Stomach (tissue), 9 donors: ENCODE results near the gene PHOX2A. TPM values are rescaled to one million over a fixed set of nuclear protein-coding genes. Genes with fewer than 3 reads are reported as not detected.

ENCODE experiments used
- DNase-seq, 2 donors: peaks; one replicate each; pipeline versions ENCODE4 v3.0.0 to v3.0.0-alpha.2; 2013 to 2019
- H3K27ac ChIP-seq, 5 donors: fragments of 200-600 bp in 4 of 5; sonication (generic) in 4 of 5; one replicate each; pipeline ENCODE4 v1.5.1; 2013 to 2019; ENCODE audit warnings: mild to moderate bottlenecking in 1 of 5, moderate library complexity in 1 of 5
- H3K27me3 ChIP-seq, 3 donors: fragments of 200-600 bp; sonication (generic); one replicate each; pipeline ENCODE4 v1.5.1; 2017 to 2019; ENCODE audit warnings: mixed run types in 1 of 3
- H3K36me3 ChIP-seq, 4 donors: fragments of 200-600 bp; sonication (generic); 1 replicate in 3 of 4; 2 replicates in 1 of 4; pipeline ENCODE4 v1.5.1; 2016 to 2019
- H3K4me1 ChIP-seq, 4 donors: fragments of 200-600 bp; sonication (generic); one replicate each; pipeline ENCODE4 v1.5.1; 2016 to 2019
- H3K4me3 ChIP-seq, 4 donors: fragments of 200-600 bp; sonication (generic) in 3 of 4; one replicate each; pipeline ENCODE4 v1.5.1; 2016 to 2019; ENCODE audit warnings: mild to moderate bottlenecking in 1 of 4
- H3K9me3 ChIP-seq, 4 donors: fragments of 200-600 bp; sonication (generic); one replicate each; pipeline ENCODE4 v1.5.1; 2016 to 2019
- CTCF ChIP-seq, 7 experiments: fragments of 450-650 bp in 4 of 7; fragments of 200-600 bp in 3 of 7; sonication (generic) in 3 of 7; IDR thresholded peaks; one replicate each; pipeline ENCODE4 v1.5.1; 2016 to 2019; ENCODE audit warnings: antibody characterized with exemption in 7 of 7, control low read depth in 2 of 7, mild to moderate bottlenecking in 1 of 7
- EP300 ChIP-seq: sonication (generic); formaldehyde crosslinking; IDR thresholded peaks from one replicate; pipeline ENCODE4 v1.6.1; 2017; ENCODE audit warnings: antibody characterized with exemption
- POLR2A ChIP-seq, 4 donors: fragments of 450-650 bp; IDR thresholded peaks; one replicate each; pipeline ENCODE4 v1.6.1; 2016; ENCODE audit warnings: antibody characterized with exemption in 4 of 4, control low read depth in 2 of 4, mild to moderate bottlenecking in 1 of 4, moderate library complexity in 1 of 4
- POLR2AphosphoS5 ChIP-seq, 3 donors: sonication (generic); formaldehyde crosslinking; IDR thresholded peaks; one replicate each; pipeline ENCODE4 v1.6.1; 2016; ENCODE audit warnings: antibody characterized with exemption in 3 of 3
- WGBS, 5 donors: extraction: QIAGEN DNeasy Blood & Tissue Kit in 3 of 5; methylation state at CpG; one replicate each; pipeline versions ENCODE4 v1.1.5 to v1.1.7; 2013 to 2018; 5-methylcytosine and 5-hydroxymethylcytosine counted together
- intact Hi-C: fragments of 100-400 bp; cut with DNase I; formaldehyde crosslinking; loops from one replicate; pipeline ENCODE4 v1.15.1; 2023; ENCODE audit warnings: low total_unique reads
- polyA plus RNA-seq, 3 donors: library from polyadenylated mRNA; stranded (reverse); fragments of 200-250 nt; gene quantifications; one replicate each; pipeline ENCODE4 v1.2.3, GENCODE V29; 2013
- total RNA-seq, 5 donors: library from RNA; depleted of rRNA; stranded (reverse); fragments of >200 nt; gene quantifications; one replicate each; pipeline versions ENCODE4 v1.1.0 to v1.2.3, GENCODE V29; 2014 to 2016
- donor health status: healthy with polysubstance abuse.
- donor health status: Bipolar disorder and iron deficiency.
- donor health status: healthy.

Gene PHOX2A
- total and polyA plus RNA-seq, 8 donors = 0.53 TPM; not detected in 7

- Histone ChIP-seq H3K9me3 (no peaks in the 10 kb centered on the region), H3K27me3 (peaks cover 0 to 21% (median 0%) of the 10 kb centered on the region in 3 donors), H3K4me3 (no peak overlapping the region), H3K27ac (peak overlapping the region in 1 of 5 donors; percentile 22), H3K4me1 (peaks cover 0 to 6% (median 0%) of the 10 kb centered on the region in 4 donors), H3K36me3 (no peaks in the 10 kb centered on the region)
- TF ChIP-seq POLR2AphosphoS5 (IDR thresholded peaks at IDR 0.05) (no peak), CTCF (IDR thresholded peaks at IDR 0.05) (no peak), EP300 (no peak), POLR2A (IDR thresholded peaks at IDR 0.05) (no peak)
- intact Hi-C loops = no loop called here
- DNase-seq = no peak
Measured at GRCh38 chr11:72265951-72266350, 22.0 kb upstream of the PHOX2A start.

DNA sequence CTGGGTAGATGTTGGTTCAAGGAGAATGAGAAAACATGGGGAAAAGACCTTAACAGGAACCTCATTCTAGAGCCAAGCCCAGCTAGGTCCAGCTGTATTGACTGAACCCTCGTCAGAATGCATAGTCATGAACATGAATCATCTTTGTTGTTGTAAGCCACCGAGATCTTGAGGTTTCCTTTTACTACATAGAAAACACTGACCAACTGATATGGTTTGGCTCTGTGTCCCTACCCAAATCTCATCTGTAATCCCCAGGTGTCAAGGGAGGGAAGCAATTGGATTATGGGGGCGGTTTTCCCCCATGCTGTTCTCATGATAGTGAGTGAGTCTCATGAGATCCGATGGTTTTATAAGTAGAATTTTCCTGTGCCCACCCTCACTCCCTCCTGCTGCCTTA lies 19.4 kb upstream of the PHOX2A start:
- H3K4me1 ChIP-seq = peaks cover 0 to 6% (median 0%) of the 10 kb centered on the region in 4 donors
- 45 to 64% (median 51%) methylated on average over 4 of the region's 4 CpGs for WGBS, 5 donors
- no peaks in the 10 kb centered on the region for H3K36me3 ChIP-seq
- no peak for DNase-seq
- H3K4me3 ChIP-seq = no peak overlapping the region
- H3K9me3 ChIP-seq = no peaks in the 10 kb centered on the region
- TF ChIP-seq EP300 (no peak), POLR2AphosphoS5 (IDR thresholded peaks at IDR 0.05) (no peak), CTCF (IDR thresholded peaks at IDR 0.05) (no peak), POLR2A (IDR thresholded peaks at IDR 0.05) (no peak)
- intact Hi-C loops = no loop called here
- H3K27me3 ChIP-seq = peaks cover 0 to 7% (median 0%) of the 10 kb centered on the region in 3 donors
- no peak overlapping the region for H3K27ac ChIP-seq

DNA sequence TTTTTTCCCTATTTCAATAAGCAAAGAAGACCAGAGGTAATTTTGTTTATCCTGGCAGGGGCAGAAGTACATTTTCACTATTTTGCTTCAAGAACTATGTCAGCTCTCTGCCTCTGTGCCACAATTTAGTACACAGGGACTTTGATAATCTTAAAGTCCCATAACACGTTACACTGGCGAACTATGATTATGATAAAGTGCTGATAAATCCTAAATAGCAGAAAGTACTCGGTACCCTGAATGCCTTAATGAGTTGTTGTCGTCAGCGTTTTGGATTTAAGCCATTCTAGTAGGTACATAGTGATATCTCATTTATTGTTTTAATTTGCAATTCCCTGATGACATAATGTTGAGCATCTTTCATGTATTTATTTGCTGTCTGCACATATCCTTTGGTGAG lies 16.6 kb upstream of the PHOX2A start:
- intact Hi-C loops = no loop called here
- 28 to 44% (median 30%) methylated on average over 5 of the region's 5 CpGs for WGBS, 5 donors

DNA sequence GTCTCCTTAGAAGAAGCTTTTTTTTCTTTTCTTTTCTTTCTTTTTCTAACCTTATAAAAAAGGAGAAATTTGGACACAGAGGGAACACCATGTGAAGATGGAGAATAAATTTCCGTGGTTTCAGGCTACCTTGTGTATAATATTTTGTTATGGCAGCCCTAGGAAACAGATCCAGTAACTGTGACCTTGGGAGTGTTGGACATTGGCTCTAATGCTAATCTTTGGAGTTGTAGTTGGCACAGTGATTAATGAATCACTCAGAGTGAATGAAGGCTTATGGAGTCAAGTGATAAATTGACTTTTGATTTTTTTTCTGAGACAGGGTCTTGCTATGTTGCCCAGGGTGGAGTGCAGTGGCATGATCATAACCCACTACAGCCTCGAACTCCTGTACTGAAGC lies 15.5 kb upstream of the PHOX2A start:
- H3K36me3 ChIP-seq = no peaks in the 10 kb centered on the region
- no peak for TF ChIP-seq EP300
- no peak for TF ChIP-seq POLR2A (IDR thresholded peaks at IDR 0.05)
- no peak for TF ChIP-seq POLR2AphosphoS5 (IDR thresholded peaks at IDR 0.05)
- no peak for TF ChIP-seq CTCF (IDR thresholded peaks at IDR 0.05)
- H3K27ac ChIP-seq = no peak overlapping the region
- H3K9me3 ChIP-seq = no peaks in the 10 kb centered on the region
- no peak overlapping the region for H3K4me3 ChIP-seq
- H3K4me1 ChIP-seq = no peaks in the 10 kb centered on the region
- intact Hi-C loops = no loop called here
- 81 to 86% (median 82%) methylated on average over 2 of the region's 2 CpGs for WGBS, 5 donors
- peaks cover 0 to 5% (median 0%) of the 10 kb centered on the region in 3 donors for H3K27me3 ChIP-seq
- DNase-seq = no peak

More for the DNA sequence above, 16.6 kb upstream of the PHOX2A start:
- H3K27me3 ChIP-seq = no peaks in the 10 kb centered on the region
- no peaks in the 10 kb centered on the region for H3K36me3 ChIP-seq
- no peaks in the 10 kb centered on the region for H3K4me1 ChIP-seq
- no peak overlapping the region for H3K27ac ChIP-seq
- no peaks in the 10 kb centered on the region for H3K9me3 ChIP-seq
- no peak for DNase-seq
- H3K4me3 ChIP-seq = no peak overlapping the region
- TF ChIP-seq POLR2A (IDR thresholded peaks at IDR 0.05) (no peak), EP300 (no peak), CTCF (IDR thresholded peaks at IDR 0.05) (no peak), POLR2AphosphoS5 (IDR thresholded peaks at IDR 0.05) (no peak)
